HepG2 (cell line): Measurements from ENCODE around the gene WNT5B. TPM values are rescaled to one million over a fixed set of nuclear protein-coding genes. Genes with fewer than 3 reads are reported as not detected.

ENCODE experiments used
- ARNT2 ChIP-seq: sonication (generic); formaldehyde crosslinking; IDR thresholded peaks from 2 replicates; pipeline ENCODE4 v1.8.0; 2022; ENCODE audit warnings: mild to moderate bottlenecking, low read depth, missing genetic modification reagents, moderate library complexity
- CBX5 ChIP-seq: sonication (generic); formaldehyde crosslinking; IDR thresholded peaks from 2 replicates; pipeline ENCODE4 v1.4.0; 2020; ENCODE audit warnings: missing genetic modification reagents, borderline replicate concordance
- DNMT1 ChIP-seq: sonication (generic); formaldehyde crosslinking; IDR thresholded peaks from 2 replicates; pipeline ENCODE4 v1.5.1; 2020; ENCODE audit warnings: mild to moderate bottlenecking, missing genetic modification reagents
- EED ChIP-seq: sonication (generic); formaldehyde crosslinking; IDR thresholded peaks from 2 replicates; pipeline ENCODE4 v1.5.0; 2020; ENCODE audit warnings: mild to moderate bottlenecking, missing genetic modification reagents
- EP300 ChIP-seq, 3 experiments: sonication (generic) in 1 of 3; formaldehyde crosslinking in 1 of 3; IDR thresholded peaks; 2 replicates each; pipeline versions ENCODE4 v1.5.1 to v1.6.1; 2011 to 2020; ENCODE audit warnings: low read depth in 2 of 3, low read length in 2 of 3, borderline replicate concordance in 1 of 3, improper control_type of control experiment in 1 of 3, mild to moderate bottlenecking in 1 of 3, missing genetic modification reagents in 1 of 3, moderate library complexity in 1 of 3
- GPN1 ChIP-seq: sonication (generic); formaldehyde crosslinking; IDR thresholded peaks from 2 replicates; pipeline ENCODE4 v1.5.1; 2020; ENCODE audit warnings: missing genetic modification reagents, borderline replicate concordance
- JDP2 ChIP-seq: sonication (generic); formaldehyde crosslinking; IDR thresholded peaks from 2 replicates; pipeline ENCODE4 v1.8.1; 2022; ENCODE audit warnings: missing genetic modification reagents, borderline replicate concordance
- KLF6 ChIP-seq: IDR thresholded peaks from 2 replicates; pipeline ENCODE4 v1.8.0; 2016; ENCODE audit warnings: missing biosample characterization, missing genetic modification reagents
- MBNL3 ChIP-seq: fragments of 250-450 bp; sonication (Bioruptor Pico); conservative IDR thresholded peaks from 2 replicates; pipeline ENCODE4 v1.8.0; 2022; ENCODE audit warnings: mild to moderate bottlenecking, inconsistent platforms
- MXD1 ChIP-seq: sonication (generic); formaldehyde crosslinking; IDR thresholded peaks from 2 replicates; pipeline ENCODE4 v1.4.0; 2020; ENCODE audit warnings: mild to moderate bottlenecking, missing genetic modification reagents
- NFIC ChIP-seq: IDR thresholded peaks from 2 replicates; pipeline ENCODE4 v1.6.1; 2012; ENCODE audit warnings: mild to moderate bottlenecking, low read length, inconsistent platforms
- PRMT3 ChIP-seq: sonication (generic); formaldehyde crosslinking; IDR thresholded peaks from 2 replicates; pipeline ENCODE4 v1.8.1; 2022; ENCODE audit warnings: low read depth, mild to moderate bottlenecking, moderate library complexity, missing genetic modification reagents, borderline replicate concordance
- RFX5 ChIP-seq: IDR thresholded peaks from 2 replicates; pipeline ENCODE4 v1.6.1; 2011; ENCODE audit warnings: low read depth, low read length, improper control_type of control experiment
- SETDB1 ChIP-seq: sonication (generic); formaldehyde crosslinking; IDR thresholded peaks from 2 replicates; pipeline ENCODE4 v1.5.1; 2020; ENCODE audit warnings: missing genetic modification reagents, mild to moderate bottlenecking, borderline replicate concordance
- SMAD3 ChIP-seq: sonication (generic); formaldehyde crosslinking; IDR thresholded peaks from 2 replicates; pipeline ENCODE4 v1.4.0; 2020; ENCODE audit warnings: missing genetic modification reagents
- SMYD3 ChIP-seq: sonication (generic); formaldehyde crosslinking; IDR thresholded peaks from 2 replicates; pipeline ENCODE4 v1.8.1; 2023; ENCODE audit warnings: mild to moderate bottlenecking, missing genetic modification reagents
- STAT5B ChIP-seq: sonication (generic); formaldehyde crosslinking; IDR thresholded peaks from 2 replicates; pipeline ENCODE4 v1.4.0; 2020; ENCODE audit warnings: missing genetic modification reagents
- TCF7L2 ChIP-seq: IDR thresholded peaks from 2 replicates; pipeline ENCODE4 v1.6.1; 2011; ENCODE audit warnings: mild to moderate bottlenecking, low read depth, low read length, moderate library complexity
- TEAD3 ChIP-seq: optimal IDR thresholded peaks from 2 replicates; pipeline ENCODE3; 2016; ENCODE audit warnings: borderline replicate concordance
- ZBTB21 ChIP-seq: sonication (generic); formaldehyde crosslinking; IDR thresholded peaks from 2 replicates; pipeline ENCODE4 v1.4.0; 2020; ENCODE audit warnings: missing genetic modification reagents
- ZNF12 ChIP-seq: sonication (generic); formaldehyde crosslinking; IDR thresholded peaks from 2 replicates; pipeline ENCODE4 v1.5.0; 2020; ENCODE audit warnings: missing genetic modification reagents
- ZNF263 ChIP-seq: sonication (generic); formaldehyde crosslinking; IDR thresholded peaks from 2 replicates; pipeline ENCODE4 v1.4.0; 2020; ENCODE audit warnings: missing genetic modification reagents
- ZNF350 ChIP-seq: sonication (generic); formaldehyde crosslinking; IDR thresholded peaks from 2 replicates; pipeline ENCODE4 v1.4.0; 2020; ENCODE audit warnings: mild to moderate bottlenecking, low read depth, missing genetic modification reagents, borderline replicate concordance
- ZNF367 ChIP-seq: sonication (generic); formaldehyde crosslinking; IDR thresholded peaks from 2 replicates; pipeline ENCODE4 v1.4.0; 2020; ENCODE audit warnings: missing genetic modification reagents, borderline replicate concordance
- ZNF441 ChIP-seq: sonication (generic); formaldehyde crosslinking; IDR thresholded peaks from 2 replicates; pipeline ENCODE4 v1.7.0; 2021; ENCODE audit warnings: missing genetic modification reagents, borderline replicate concordance
- ZNF710 ChIP-seq: sonication (generic); formaldehyde crosslinking; IDR thresholded peaks from 2 replicates; pipeline ENCODE4 v1.5.0; 2020; ENCODE audit warnings: mild to moderate bottlenecking, missing genetic modification reagents, borderline replicate concordance
- ZNF782 ChIP-seq: sonication (generic); formaldehyde crosslinking; IDR thresholded peaks from 2 replicates; pipeline ENCODE4 v1.4.0; 2020; ENCODE audit warnings: missing genetic modification reagents, mild to moderate bottlenecking, borderline replicate concordance
- polyA plus RNA-seq, 8 experiments: library from polyadenylated mRNA; depleted of rRNA in 3 of 8; stranded (reverse) in 7 of 8; unstranded in 1 of 8; fragments of >200 nt; fragmentation: Illumina TruSeq in 4 of 8; extraction: Trizol in 4 of 8; gene quantifications; 2 replicates each; pipeline versions ENCODE4 v1.2.1 to v1.2.3, GENCODE V29; 2011 to 2016; ENCODE audit warnings: low read depth in 4 of 8, missing spikeins in 1 of 8, mixed read lengths in 1 of 8; ENCODE audit not compliant: insufficient read depth in 1 of 8
- total RNA-seq, 5 experiments: library from RNA; depleted of rRNA; stranded (reverse); fragments of >200 nt; fragmentation: Illumina TruSeq; extraction: Trizol; gene quantifications; 2 replicates each; pipeline ENCODE4 v1.2.3, GENCODE V29; 2016; ENCODE audit warnings: low read depth in 1 of 5
- TF ChIP-seq, protein P1 (sequence below): sonication (generic); formaldehyde crosslinking; IDR thresholded peaks from 2 replicates; pipeline ENCODE4 v1.5.1; 2020; ENCODE audit warnings: mild to moderate bottlenecking, missing genetic modification reagents, moderate library complexity

The WNT5B gene
- total and polyA plus RNA-seq, 2 of the 13 experiments (the other 11 are each of a cell fraction or from before 2014, with no cell fraction given), result 0.04 TPM; not detected in 1

- TF ChIP-seq DNMT1 (CRISPR knock-in tag) (0 out of 2 replicates have a peak, but pooled peaks have one; percentile 31), MXD1 (CRISPR knock-in tag) (peak; percentile 83; the same call in 1 of the 2 replicates), NFIC (no peak), TCF7L2 (no peak), EP300 (IDR thresholded peaks at IDR 0.05; ENCODE audit: low read depth in 2 of 2, low read length in 2 of 2) (peak; percentile 28 to 35; a peak in 2 of 4 replicates), EP300 (CRISPR knock-in tag; IDR thresholded peaks at IDR 0.05; ENCODE audit: borderline replicate concordance) (0 out of 2 replicates have a peak, but pooled peaks have one; percentile 43), RFX5 (0 out of 2 replicates have a peak, but pooled peaks have one; percentile 12), ZNF367 (CRISPR knock-in tag) (no peak; the same call in 1 of the 2 replicates), ZBTB21 (CRISPR knock-in tag) (no peak), SMYD3 (CRISPR knock-in tag) (no peak), STAT5B (peak; percentile 57; the same call in 1 of the 2 replicates), KLF6 (CRISPR knock-in tag) (peak; percentile 81), GPN1 (CRISPR knock-in tag) (no peak; the same call in 1 of the 2 replicates), ZNF710 (CRISPR knock-in tag) (no peak; the same call in 1 of the 2 replicates), ZNF12 (CRISPR knock-in tag) (peak; percentile 58; the same call in 1 of the 2 replicates), SMAD3 (CRISPR knock-in tag) (no peak), JDP2 (no peak), CBX5 (CRISPR knock-in tag) (peak; percentile 76; the same call in 1 of the 2 replicates), PRMT3 (CRISPR knock-in tag) (no peak; the same call in 1 of the 2 replicates), ZNF263 (CRISPR knock-in tag) (peak; percentile 58; the same call in 1 of the 2 replicates), MBNL3 (CRISPR knock-in tag) (no peak), EED (no peak), ARNT2 (CRISPR knock-in tag) (no peak), ZNF782 (no peak), SETDB1 (CRISPR knock-in tag) (no peak), ZNF350 (peak; percentile 40; the same call in 1 of the 2 replicates), TEAD3 (peak; percentile 60), ZNF441 (CRISPR knock-in tag) (peak; percentile 73)
- TF ChIP-seq, protein P1, sequence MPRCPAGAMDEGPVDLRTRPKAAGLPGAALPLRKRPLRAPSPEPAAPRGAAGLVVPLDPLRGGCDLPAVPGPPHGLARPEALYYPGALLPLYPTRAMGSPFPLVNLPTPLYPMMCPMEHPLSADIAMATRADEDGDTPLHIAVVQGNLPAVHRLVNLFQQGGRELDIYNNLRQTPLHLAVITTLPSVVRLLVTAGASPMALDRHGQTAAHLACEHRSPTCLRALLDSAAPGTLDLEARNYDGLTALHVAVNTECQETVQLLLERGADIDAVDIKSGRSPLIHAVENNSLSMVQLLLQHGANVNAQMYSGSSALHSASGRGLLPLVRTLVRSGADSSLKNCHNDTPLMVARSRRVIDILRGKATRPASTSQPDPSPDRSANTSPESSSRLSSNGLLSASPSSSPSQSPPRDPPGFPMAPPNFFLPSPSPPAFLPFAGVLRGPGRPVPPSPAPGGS, result no peak; the same call in 1 of the 2 replicates
These were observed 61.6 kb downstream of the WNT5B start, which contains the start of gene ADIPOR2 (continued) for GRCh38 chr12:1690578-1691122.
